ENCODE data around the gene ELOVL3. TPM values are rescaled to one million over a fixed set of nuclear protein-coding genes. Genes with fewer than 3 reads are reported as not detected.

The ELOVL3 gene
- total and polyA plus RNA-seq, 2 donors (not counting 3 experiments of a cell fraction or from before 2014, with no cell fraction given) = not detected

DNA sequence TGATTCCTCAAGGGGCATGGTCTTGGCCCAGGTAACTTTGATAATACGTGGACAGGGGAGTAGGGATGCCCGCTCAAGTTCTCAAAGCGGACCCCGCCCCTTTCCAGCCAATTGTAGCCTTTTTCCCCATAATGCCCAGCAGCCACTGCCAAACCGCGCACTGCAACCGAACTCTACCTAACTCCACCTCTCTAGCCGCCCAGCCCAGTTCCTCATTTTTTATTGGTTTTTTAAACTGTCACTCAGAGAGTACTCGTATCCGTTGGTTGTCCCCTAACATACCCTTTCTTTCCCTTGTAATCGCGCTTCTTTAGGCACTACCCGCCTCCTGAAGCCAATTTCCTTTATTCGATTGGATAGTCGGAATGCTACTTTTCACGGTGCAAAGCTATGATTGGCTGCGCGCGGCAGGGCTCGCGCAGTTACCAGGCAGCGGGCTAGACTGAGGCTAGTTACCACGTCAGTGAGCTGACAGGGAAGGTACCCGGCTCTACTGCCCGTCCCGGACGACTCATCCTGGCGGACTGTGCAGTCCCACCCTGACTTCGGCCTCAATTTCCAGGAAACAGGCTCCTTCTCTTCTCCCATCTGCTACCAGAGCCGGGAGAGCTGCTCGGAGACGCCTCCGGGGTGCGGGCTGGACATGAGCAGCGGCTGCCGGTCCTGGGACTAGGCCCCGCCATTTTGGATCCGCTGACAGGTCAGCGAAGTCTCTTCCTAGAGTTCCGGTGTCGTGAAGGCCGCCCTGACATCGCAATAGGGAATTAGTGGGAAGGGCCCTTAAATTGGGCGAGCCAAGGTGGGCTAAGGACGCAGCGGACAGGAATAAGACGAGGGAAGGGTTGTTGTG is 19.2 kb downstream of the ELOVL3 start, which contains the start of gene GBF1:
GBF1 (plus strand) TSS at position 451 of the 850 bp plus-strand sequence. CDS start 13,407 bp downstream, outside the sequence.
- Histone ChIP-seq H2AFZ (ENCODE audit: low read depth, low read length) (peak within 1 kb of the TSS; percentile 86), H4K20me1 (replicated peaks; ENCODE audit: control insufficient read depth, extremely low read depth, insufficient read depth, low read length) (peaks cover 3% of the 10 kb centered on the region), H3K9me3 (replicated peaks; ENCODE audit: control insufficient read depth, insufficient read depth, low read length) (no peaks in the 10 kb centered on the region), H3K27me3 (ENCODE audit: control insufficient read depth in 2 of 2, insufficient read depth in 2 of 2, low read length in 2 of 2) (peaks cover 8% of the 10 kb centered on the region in 2 experiments), H3K4me1 (ENCODE audit: control insufficient read depth, extremely low read depth, insufficient read depth, low read length) (peaks cover 29% of the 10 kb centered on the region), H3K36me3 (ENCODE audit: control insufficient read depth in 2 of 2, extremely low read depth in 1 of 2, insufficient read depth in 2 of 2, low read length in 2 of 2) (no peaks in the 10 kb centered on the region), H3K4me2 (ENCODE audit: insufficient read depth, low read length) (peak within 1 kb of the TSS; percentile 83), H3K4me3 (replicated peaks in 1 of 3; ENCODE audit: insufficient read depth in 1 of 3, low read depth in 1 of 3, low read length in 3 of 3) (peak within 1 kb of the TSS; percentile 59 to 90 (median 85)), H3K9me1 (replicated peaks; ENCODE audit: control insufficient read depth, extremely low read depth, insufficient read depth, low read length) (no peaks in the 10 kb centered on the region), H3K27ac (ENCODE audit: insufficient read depth, low read depth, low read length) (peak within 1 kb of the TSS; percentile 61), H3K79me2 (ENCODE audit: control insufficient read depth, insufficient read depth, low read length) (peaks cover 46% of the 10 kb centered on the region), H3K9ac (replicated peaks; ENCODE audit: extremely low read depth, insufficient read depth, low read length) (peak within 1 kb of the TSS; percentile 81)
- CTCF ChIA-PET = interaction anchor here (0.8 to 2.7 kb wide), 10 partner anchors 15 to 106 kb away, joined by 3 to 36 read pairs (median 4); no protein-coding TSS in a partner anchor
- no TSS peak for BruUV-seq (replicated peaks)
- dilution Hi-C loops (cut with MboI; ENCODE audit: extremely low pct_ligation_motif_present, low sequenced_read_pairs) (loop anchor here (25.0 kb wide), 1 partner anchor 117 kb away; no protein-coding TSS in a partner anchor), intact Hi-C loops (cut with micrococcal nuclease) (loop anchor here (1.0 to 5.0 kb wide), 3 partner anchors 37 to 97 kb away; no protein-coding TSS in a partner anchor)
- DNase-seq (ENCODE audit: low read depth, low spot score) = peak; percentile 100
- peak; percentile 83 for TF ChIP-seq POLR2A (IDR thresholded peaks at IDR 0.05; ENCODE audit: low read depth, low read length)
- TF ChIP-seq, protein P1, sequence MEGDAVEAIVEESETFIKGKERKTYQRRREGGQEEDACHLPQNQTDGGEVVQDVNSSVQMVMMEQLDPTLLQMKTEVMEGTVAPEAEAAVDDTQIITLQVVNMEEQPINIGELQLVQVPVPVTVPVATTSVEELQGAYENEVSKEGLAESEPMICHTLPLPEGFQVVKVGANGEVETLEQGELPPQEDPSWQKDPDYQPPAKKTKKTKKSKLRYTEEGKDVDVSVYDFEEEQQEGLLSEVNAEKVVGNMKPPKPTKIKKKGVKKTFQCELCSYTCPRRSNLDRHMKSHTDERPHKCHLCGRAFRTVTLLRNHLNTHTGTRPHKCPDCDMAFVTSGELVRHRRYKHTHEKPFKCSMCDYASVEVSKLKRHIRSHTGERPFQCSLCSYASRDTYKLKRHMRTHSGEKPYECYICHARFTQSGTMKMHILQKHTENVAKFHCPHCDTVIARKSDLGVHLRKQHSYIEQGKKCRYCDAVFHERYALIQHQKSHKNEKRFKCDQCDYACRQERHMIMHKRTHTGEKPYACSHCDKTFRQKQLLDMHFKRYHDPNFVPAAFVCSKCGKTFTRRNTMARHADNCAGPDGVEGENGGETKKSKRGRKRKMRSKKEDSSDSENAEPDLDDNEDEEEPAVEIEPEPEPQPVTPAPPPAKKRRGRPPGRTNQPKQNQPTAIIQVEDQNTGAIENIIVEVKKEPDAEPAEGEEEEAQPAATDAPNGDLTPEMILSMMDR (IDR thresholded peaks at IDR 0.05; ENCODE audit: extremely low read depth in 1 of 2, insufficient read depth in 1 of 2, low read depth in 1 of 2, low read length in 2 of 2) = no peak
- POLR2A ChIA-PET = interaction anchor here (0.7 to 1.3 kb wide), 5 partner anchors 13 to 1484 kb away, joined by 3 to 5 read pairs (median 4); no protein-coding TSS in a partner anchor
- FAIRE-seq = peak; percentile 99

DNA sequence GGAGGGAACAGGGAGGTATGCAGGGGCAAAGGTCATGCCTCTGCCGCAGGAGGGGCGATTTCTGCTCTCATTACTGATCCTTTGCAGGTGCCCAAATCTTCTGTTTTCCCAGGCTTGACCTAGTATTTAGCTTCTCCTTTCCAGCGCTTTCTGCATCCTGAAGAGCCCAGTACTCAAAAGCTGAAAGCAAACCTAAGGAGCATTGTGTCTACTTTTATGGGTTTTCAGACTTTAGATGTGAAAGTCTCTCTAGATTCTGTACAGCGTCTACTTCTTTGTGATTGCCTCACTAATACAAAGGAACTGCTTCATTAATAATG is 19.8 kb downstream of the ELOVL3 start:
- peaks cover 2% of the 10 kb centered on the region in 2 experiments for H3K27me3 ChIP-seq (ENCODE audit: control insufficient read depth in 2 of 2, insufficient read depth in 2 of 2, low read length in 2 of 2)
- peaks cover 51% of the 10 kb centered on the region for H3K79me2 ChIP-seq (ENCODE audit: control insufficient read depth, insufficient read depth, low read length)
- no peaks in the 10 kb centered on the region for H3K9me1 ChIP-seq (replicated peaks; ENCODE audit: control insufficient read depth, extremely low read depth, insufficient read depth, low read length)
- peaks cover 25% of the 10 kb centered on the region for H3K4me1 ChIP-seq (ENCODE audit: control insufficient read depth, extremely low read depth, insufficient read depth, low read length)
- FAIRE-seq = no peak
- CTCF ChIA-PET = interaction anchor here (0.7 to 2.7 kb wide), 11 partner anchors 15 to 106 kb away, joined by 3 to 36 read pairs (median 4); no protein-coding TSS in a partner anchor
- TF ChIP-seq, protein P1 (IDR thresholded peaks at IDR 0.05; ENCODE audit: extremely low read depth in 1 of 2, insufficient read depth in 1 of 2, low read depth in 1 of 2, low read length in 2 of 2) = no peak
- TF ChIP-seq JUN (IDR thresholded peaks at IDR 0.05; ENCODE audit: borderline replicate concordance, insufficient read depth, insufficient read length, low read depth) = no peak
- TF ChIP-seq, protein P2, sequence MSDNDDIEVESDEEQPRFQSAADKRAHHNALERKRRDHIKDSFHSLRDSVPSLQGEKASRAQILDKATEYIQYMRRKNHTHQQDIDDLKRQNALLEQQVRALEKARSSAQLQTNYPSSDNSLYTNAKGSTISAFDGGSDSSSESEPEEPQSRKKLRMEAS (IDR thresholded peaks at IDR 0.05; ENCODE audit: insufficient read depth, insufficient read length) = no peak
- TF ChIP-seq POLR2AphosphoS5 (IDR thresholded peaks at IDR 0.05; ENCODE audit: insufficient read depth, low read depth, low read length) = no peak
- TF ChIP-seq MYC (IDR thresholded peaks at IDR 0.05; ENCODE audit: low read depth, low read length) = no peak
- TF ChIP-seq POLR2A (IDR thresholded peaks at IDR 0.05; ENCODE audit: low read depth, low read length) = no peak
- TF ChIP-seq GATA2 (IDR thresholded peaks at IDR 0.05; ENCODE audit: insufficient read depth, insufficient read length, low read depth, low read length) = no peak
- TF ChIP-seq FOS (IDR thresholded peaks at IDR 0.05; ENCODE audit: borderline replicate concordance, insufficient read depth, low read length) = no peak
- no peak for TF ChIP-seq EZH2 (IDR thresholded peaks at IDR 0.05; ENCODE audit: borderline replicate concordance, low read depth, low read length, severe bottlenecking)
- POLR2A ChIA-PET = interaction anchor here (1.0 to 1.3 kb wide), 2 partner anchors 16 to 54 kb away, joined by 5 read pairs; no protein-coding TSS in a partner anchor
- no peak for DNase-seq (ENCODE audit: low read depth, low spot score)
- peak overlapping the region; percentile 61 for H3K27ac ChIP-seq (ENCODE audit: insufficient read depth, low read depth, low read length)
- H3K4me3 ChIP-seq (replicated peaks in 1 of 3; ENCODE audit: insufficient read depth in 1 of 3, low read depth in 1 of 3, low read length in 3 of 3) = peak overlapping the region; percentile 59 to 90 (median 85)
- dilution Hi-C loops (cut with MboI; ENCODE audit: extremely low pct_ligation_motif_present, low sequenced_read_pairs) (loop anchor here (25.0 kb wide), 1 partner anchor 116 kb away; no protein-coding TSS in a partner anchor), intact Hi-C loops (cut with micrococcal nuclease) (loop anchor here (1.0 to 5.0 kb wide), 3 partner anchors 36 to 96 kb away; no protein-coding TSS in a partner anchor)
- no peaks in the 10 kb centered on the region for H3K9me3 ChIP-seq (replicated peaks; ENCODE audit: control insufficient read depth, insufficient read depth, low read length)
- H3K4me2 ChIP-seq (ENCODE audit: insufficient read depth, low read length) = peak overlapping the region; percentile 83
- no peaks in the 10 kb centered on the region for H3K36me3 ChIP-seq (ENCODE audit: control insufficient read depth in 2 of 2, extremely low read depth in 1 of 2, insufficient read depth in 2 of 2, low read length in 2 of 2)
- H2AFZ ChIP-seq (ENCODE audit: low read depth, low read length) = peak overlapping the region; percentile 78
- no TSS peak for BruUV-seq (replicated peaks)
- peaks cover 3% of the 10 kb centered on the region for H4K20me1 ChIP-seq (replicated peaks; ENCODE audit: control insufficient read depth, extremely low read depth, insufficient read depth, low read length)
- H3K9ac ChIP-seq (replicated peaks; ENCODE audit: extremely low read depth, insufficient read depth, low read length) = peak overlapping the region; percentile 81
